HEK293 (cell line): ENCODE results near the gene NARF.

Source experiments
- CTCF ChIP-seq: fragments of 450-650 bp; formaldehyde crosslinking; IDR thresholded peaks from 2 replicates; pipeline ENCODE4 v1.5.1; 2016; ENCODE audit warnings: missing biosample characterization, missing genetic modification characterization
- PBX3 ChIP-seq: sonication (generic); formaldehyde crosslinking; IDR thresholded peaks from 2 replicates; pipeline ENCODE4 v1.8.1; 2022; ENCODE audit warnings: mild to moderate bottlenecking, moderate library complexity, missing genetic modification reagents
- SP2 ChIP-seq: fragments of 450-650 bp; formaldehyde crosslinking; IDR thresholded peaks from 2 replicates; pipeline ENCODE4 v1.5.1; 2016; ENCODE audit warnings: missing biosample characterization, missing genetic modification characterization
- ZFP37 ChIP-seq: fragments of 450-650 bp; formaldehyde crosslinking; IDR thresholded peaks from 2 replicates; pipeline ENCODE4 v1.5.1; 2016; ENCODE audit warnings: missing biosample characterization, missing genetic modification characterization
- ZNF140 ChIP-seq: fragments of 450-650 bp; formaldehyde crosslinking; IDR thresholded peaks from 2 replicates; pipeline ENCODE4 v1.5.1; 2016; ENCODE audit warnings: missing biosample characterization, missing genetic modification characterization
- ZNF274 ChIP-seq, 2 experiments: fragments of 200-500 bp in 1 of 2; fragments of 450-650 bp in 1 of 2; sonication (Bioruptor generic) in 1 of 2; formaldehyde crosslinking in 1 of 2; IDR thresholded peaks; 2 replicates each; pipeline versions ENCODE4 v1.5.1 to v1.6.1; 2014 to 2016; ENCODE audit warnings: borderline replicate concordance in 1 of 2, inconsistent platforms in 1 of 2, low read length in 1 of 2, missing biosample characterization in 1 of 2, missing genetic modification characterization in 1 of 2
- ZNF292 ChIP-seq: fragments of 450-650 bp; formaldehyde crosslinking; IDR thresholded peaks from 2 replicates; pipeline ENCODE4 v1.5.1; 2016; ENCODE audit warnings: low read depth, missing biosample characterization, missing genetic modification characterization, borderline replicate concordance
- ZNF530 ChIP-seq: fragments of 450-650 bp; formaldehyde crosslinking; IDR thresholded peaks from 2 replicates; pipeline ENCODE4 v1.5.1; 2016; ENCODE audit warnings: low read depth, missing biosample characterization, missing genetic modification characterization
- ZNF701 ChIP-seq: fragments of 450-650 bp; formaldehyde crosslinking; IDR thresholded peaks from 2 replicates; pipeline ENCODE4 v1.5.1; 2016; ENCODE audit warnings: missing biosample characterization, missing genetic modification characterization
- TF ChIP-seq, protein P1 (sequence below): fragments of 450-650 bp; formaldehyde crosslinking; IDR thresholded peaks from 2 replicates; pipeline ENCODE4 v1.5.1; 2016; ENCODE audit warnings: missing biosample characterization, missing genetic modification characterization
- TF ChIP-seq, protein P2 (sequence below): fragments of 450-650 bp; formaldehyde crosslinking; IDR thresholded peaks from 2 replicates; pipeline ENCODE4 v1.5.1; 2016; ENCODE audit warnings: missing biosample characterization, missing genetic modification characterization

DNA sequence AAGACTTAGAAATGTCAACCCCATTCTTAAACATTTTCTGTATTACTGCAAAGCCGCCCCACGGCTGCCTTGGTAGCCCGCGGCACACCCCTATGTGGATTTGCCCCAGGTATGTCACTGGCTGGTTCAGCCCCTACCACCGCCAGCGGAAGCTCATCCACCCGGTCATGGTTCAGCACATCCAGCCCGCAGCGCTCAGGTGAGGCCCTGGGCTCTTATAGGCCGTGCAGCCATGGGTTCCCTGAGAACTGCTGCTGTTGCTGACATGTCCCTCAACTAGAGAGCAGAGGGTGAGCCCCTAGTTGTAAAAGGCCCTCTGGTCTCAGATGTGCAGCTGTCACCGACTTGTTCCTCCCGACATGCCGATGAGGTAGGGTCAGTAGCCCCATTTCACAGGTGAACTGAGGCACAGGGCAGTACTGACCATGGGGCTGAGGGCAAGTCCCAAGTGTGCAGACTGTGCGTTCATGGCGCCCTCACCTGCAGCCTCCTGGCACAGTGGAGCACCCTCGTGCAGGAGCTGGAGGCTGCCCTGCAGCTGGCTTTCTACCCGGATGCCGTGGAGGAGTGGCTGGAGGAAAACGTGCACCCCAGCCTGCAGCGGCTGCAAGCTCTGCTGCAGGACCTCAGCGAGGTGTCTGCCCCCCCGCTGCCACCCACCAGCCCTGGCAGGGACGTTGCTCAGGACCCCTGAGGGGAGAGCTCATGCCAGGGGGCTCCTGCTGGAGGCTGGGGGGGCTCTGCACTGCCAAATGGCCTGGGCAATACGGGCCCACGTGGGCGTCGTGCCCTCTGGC, 16.7 kb upstream of the NARF start:
- TF ChIP-seq ZNF292 (tag by site-specific recombination) (no peak), ZNF140 (no peak), SP2 (tag by site-specific recombination) (no peak), ZNF530 (tag by site-specific recombination) (no peak), ZNF274 (IDR thresholded peaks at IDR 0.05; ENCODE audit: low read length) (no peak), ZNF274 (tag by site-specific recombination; IDR thresholded peaks at IDR 0.05; ENCODE audit: borderline replicate concordance) (no peak), CTCF (tag by site-specific recombination) (no peak), PBX3 (no peak; the same call in 1 of the 2 replicates), ZFP37 (tag by site-specific recombination) (no peak), ZNF701 (tag by site-specific recombination) (no peak)
- TF ChIP-seq, protein P1, sequence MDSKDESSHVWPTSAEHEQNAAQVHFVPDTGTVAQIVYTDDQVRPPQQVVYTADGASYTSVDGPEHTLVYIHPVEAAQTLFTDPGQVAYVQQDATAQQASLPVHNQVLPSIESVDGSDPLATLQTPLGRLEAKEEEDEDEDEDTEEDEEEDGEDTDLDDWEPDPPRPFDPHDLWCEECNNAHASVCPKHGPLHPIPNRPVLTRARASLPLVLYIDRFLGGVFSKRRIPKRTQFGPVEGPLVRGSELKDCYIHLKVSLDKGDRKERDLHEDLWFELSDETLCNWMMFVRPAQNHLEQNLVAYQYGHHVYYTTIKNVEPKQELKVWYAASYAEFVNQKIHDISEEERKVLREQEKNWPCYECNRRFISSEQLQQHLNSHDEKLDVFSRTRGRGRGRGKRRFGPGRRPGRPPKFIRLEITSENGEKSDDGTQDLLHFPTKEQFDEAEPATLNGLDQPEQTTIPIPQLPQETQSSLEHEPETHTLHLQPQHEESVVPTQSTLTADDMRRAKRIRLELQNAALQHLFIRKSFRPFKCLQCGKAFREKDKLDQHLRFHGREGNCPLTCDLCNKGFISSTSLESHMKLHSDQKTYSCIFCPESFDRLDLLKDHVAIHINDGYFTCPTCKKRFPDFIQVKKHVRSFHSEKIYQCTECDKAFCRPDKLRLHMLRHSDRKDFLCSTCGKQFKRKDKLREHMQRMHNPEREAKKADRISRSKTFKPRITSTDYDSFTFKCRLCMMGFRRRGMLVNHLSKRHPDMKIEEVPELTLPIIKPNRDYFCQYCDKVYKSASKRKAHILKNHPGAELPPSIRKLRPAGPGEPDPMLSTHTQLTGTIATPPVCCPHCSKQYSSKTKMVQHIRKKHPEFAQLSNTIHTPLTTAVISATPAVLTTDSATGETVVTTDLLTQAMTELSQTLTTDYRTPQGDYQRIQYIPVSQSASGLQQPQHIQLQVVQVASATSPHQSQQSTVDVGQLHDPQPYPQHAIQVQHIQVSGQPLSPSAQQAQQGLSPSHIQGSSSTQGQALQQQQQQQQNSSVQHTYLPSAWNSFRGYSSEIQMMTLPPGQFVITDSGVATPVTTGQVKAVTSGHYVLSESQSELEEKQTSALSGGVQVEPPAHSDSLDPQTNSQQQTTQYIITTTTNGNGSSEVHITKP (tag by site-specific recombination): no peak
- TF ChIP-seq, protein P2, sequence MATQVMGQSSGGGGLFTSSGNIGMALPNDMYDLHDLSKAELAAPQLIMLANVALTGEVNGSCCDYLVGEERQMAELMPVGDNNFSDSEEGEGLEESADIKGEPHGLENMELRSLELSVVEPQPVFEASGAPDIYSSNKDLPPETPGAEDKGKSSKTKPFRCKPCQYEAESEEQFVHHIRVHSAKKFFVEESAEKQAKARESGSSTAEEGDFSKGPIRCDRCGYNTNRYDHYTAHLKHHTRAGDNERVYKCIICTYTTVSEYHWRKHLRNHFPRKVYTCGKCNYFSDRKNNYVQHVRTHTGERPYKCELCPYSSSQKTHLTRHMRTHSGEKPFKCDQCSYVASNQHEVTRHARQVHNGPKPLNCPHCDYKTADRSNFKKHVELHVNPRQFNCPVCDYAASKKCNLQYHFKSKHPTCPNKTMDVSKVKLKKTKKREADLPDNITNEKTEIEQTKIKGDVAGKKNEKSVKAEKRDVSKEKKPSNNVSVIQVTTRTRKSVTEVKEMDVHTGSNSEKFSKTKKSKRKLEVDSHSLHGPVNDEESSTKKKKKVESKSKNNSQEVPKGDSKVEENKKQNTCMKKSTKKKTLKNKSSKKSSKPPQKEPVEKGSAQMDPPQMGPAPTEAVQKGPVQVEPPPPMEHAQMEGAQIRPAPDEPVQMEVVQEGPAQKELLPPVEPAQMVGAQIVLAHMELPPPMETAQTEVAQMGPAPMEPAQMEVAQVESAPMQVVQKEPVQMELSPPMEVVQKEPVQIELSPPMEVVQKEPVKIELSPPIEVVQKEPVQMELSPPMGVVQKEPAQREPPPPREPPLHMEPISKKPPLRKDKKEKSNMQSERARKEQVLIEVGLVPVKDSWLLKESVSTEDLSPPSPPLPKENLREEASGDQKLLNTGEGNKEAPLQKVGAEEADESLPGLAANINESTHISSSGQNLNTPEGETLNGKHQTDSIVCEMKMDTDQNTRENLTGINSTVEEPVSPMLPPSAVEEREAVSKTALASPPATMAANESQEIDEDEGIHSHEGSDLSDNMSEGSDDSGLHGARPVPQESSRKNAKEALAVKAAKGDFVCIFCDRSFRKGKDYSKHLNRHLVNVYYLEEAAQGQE (tag by site-specific recombination): no peak
